ENCODE results near the gene MIX23.
"Not testable (repeated sequence)": the region's sequence is repeated elsewhere in the genome, so short reads cannot be mapped to it uniquely, and the experiment has no call there.

The MIX23 gene

GRCh38 chr3:122391681-122392446, 8.8 kb upstream of the MIX23 start:
- DNase-seq = peak; percentile 25

- no peak for DNase-seq
Measured at GRCh38 chr3:122390665-122391064, 7.6 kb upstream of the MIX23 start.

- DNase-seq = no peak
Measured at GRCh38 chr3:122389892-122390291, 6.9 kb upstream of the MIX23 start.

GRCh38 chr3:122389197-122389596, 6.2 kb upstream of the MIX23 start:
- DNase-seq = no peak

- DNase-seq = no peak
Measured at GRCh38 chr3:122387709-122388108, 4.7 kb upstream of the MIX23 start.

- DNase-seq = peak; percentile 97
Measured at GRCh38 chr3:122383771-122384697, 1.0 kb upstream of the MIX23 start, which contains the start of gene FAM162A. Gene FAM162A (plus strand): TSS chr3:122384182. CDS start chr3:122384266, 84 bp downstream.

GRCh38 chr3:122377975-122378374, 5.1 kb downstream of the MIX23 start:
- DNase-seq = no peak

- DNase-seq = no peak
Measured at GRCh38 chr3:122374034-122374433, 9.0 kb downstream of the MIX23 start.

- no peak for DNase-seq
Measured at GRCh38 chr3:122366379-122366749, 16.7 kb downstream of the MIX23 start.

- DNase-seq = not testable (repeated sequence)
Measured at GRCh38 chr3:122365582-122366378, 17.3 kb downstream of the MIX23 start.

GRCh38 chr3:122365073-122365472, 18.0 kb downstream of the MIX23 start:
- no peak for DNase-seq

- no peak for DNase-seq
Measured at GRCh38 chr3:122364490-122364889, 18.5 kb downstream of the MIX23 start.

- DNase-seq = no peak
Measured at GRCh38 chr3:122362026-122362425, 21.0 kb downstream of the MIX23 start.

GRCh38 chr3:122358703-122359032, 24.4 kb downstream of the MIX23 start:
- no peak for DNase-seq

GRCh38 chr3:122357828-122358702, 25.0 kb downstream of the MIX23 start:
- DNase-seq = peak; percentile 37

GRCh38 chr3:122356402-122356801, 26.6 kb downstream of the MIX23 start:
- peak; percentile 8 for DNase-seq

GRCh38 chr3:122355612-122356011, 27.4 kb downstream of the MIX23 start:
- no peak for DNase-seq

- DNase-seq = no peak
Measured at GRCh38 chr3:122353893-122354401, 29.1 kb downstream of the MIX23 start.

GRCh38 chr3:122353215-122353614, 29.8 kb downstream of the MIX23 start:
- no peak for DNase-seq

GRCh38 chr3:122351612-122352011, 31.4 kb downstream of the MIX23 start:
- DNase-seq = no peak

GRCh38 chr3:122350814-122351418, 32.1 kb downstream of the MIX23 start:
- no peak for DNase-seq
